GM06990 (cell line): Measurements from ENCODE around the gene FHOD3.

ENCODE experiments used
- DNase-seq: peaks from one replicate; pipeline ENCODE4 v3.0.0-alpha.2; 2011; ENCODE audit not compliant: insufficient read length; ENCODE audit errors: extremely low read depth
- H3K27me3 ChIP-seq: replicated peaks from 2 replicates; pipeline ENCODE4 v1.6.0; 2011; ENCODE audit warnings: low read length; ENCODE audit not compliant: control insufficient read depth, insufficient read depth
- H3K36me3 ChIP-seq: 2 replicates; pipeline ENCODE4 v1.5.1; 2011; ENCODE audit warnings: low read length; ENCODE audit not compliant: control insufficient read depth, insufficient read depth
- H3K4me3 ChIP-seq: replicated peaks from 2 replicates; pipeline ENCODE4 v1.5.1; 2011; ENCODE audit warnings: low read depth, mild to moderate bottlenecking, control low read depth, low read length
- TF ChIP-seq, protein P1 (sequence below): IDR thresholded peaks from 2 replicates; pipeline ENCODE4 v1.5.1; 2011; ENCODE audit warnings: low read length, control low read depth, mild to moderate bottlenecking, inconsistent platforms; ENCODE audit not compliant: insufficient read depth, poor library complexity, severe bottlenecking

FHOD3 gene

DNA sequence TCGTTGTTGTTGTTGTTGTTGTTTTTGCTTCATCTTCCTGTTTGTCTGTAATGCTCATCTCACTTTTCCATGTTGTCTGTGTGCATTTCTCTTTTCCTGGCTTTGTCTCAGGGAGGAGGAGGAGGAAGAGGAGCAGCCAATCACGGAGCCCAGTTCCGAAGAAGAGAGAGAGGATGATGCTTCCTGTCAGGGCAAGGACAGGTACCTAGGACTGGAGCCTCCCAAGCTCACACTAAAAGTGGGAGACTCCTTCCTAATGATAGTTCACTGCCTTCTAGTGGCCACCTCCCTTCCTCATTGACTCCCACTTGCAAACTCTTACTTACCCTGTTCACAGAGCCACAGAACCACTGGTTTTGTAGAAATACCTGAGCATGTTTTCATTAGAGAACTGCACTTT is 351.7 kb downstream of the FHOD3 start:
- TF ChIP-seq, protein P1, sequence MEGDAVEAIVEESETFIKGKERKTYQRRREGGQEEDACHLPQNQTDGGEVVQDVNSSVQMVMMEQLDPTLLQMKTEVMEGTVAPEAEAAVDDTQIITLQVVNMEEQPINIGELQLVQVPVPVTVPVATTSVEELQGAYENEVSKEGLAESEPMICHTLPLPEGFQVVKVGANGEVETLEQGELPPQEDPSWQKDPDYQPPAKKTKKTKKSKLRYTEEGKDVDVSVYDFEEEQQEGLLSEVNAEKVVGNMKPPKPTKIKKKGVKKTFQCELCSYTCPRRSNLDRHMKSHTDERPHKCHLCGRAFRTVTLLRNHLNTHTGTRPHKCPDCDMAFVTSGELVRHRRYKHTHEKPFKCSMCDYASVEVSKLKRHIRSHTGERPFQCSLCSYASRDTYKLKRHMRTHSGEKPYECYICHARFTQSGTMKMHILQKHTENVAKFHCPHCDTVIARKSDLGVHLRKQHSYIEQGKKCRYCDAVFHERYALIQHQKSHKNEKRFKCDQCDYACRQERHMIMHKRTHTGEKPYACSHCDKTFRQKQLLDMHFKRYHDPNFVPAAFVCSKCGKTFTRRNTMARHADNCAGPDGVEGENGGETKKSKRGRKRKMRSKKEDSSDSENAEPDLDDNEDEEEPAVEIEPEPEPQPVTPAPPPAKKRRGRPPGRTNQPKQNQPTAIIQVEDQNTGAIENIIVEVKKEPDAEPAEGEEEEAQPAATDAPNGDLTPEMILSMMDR = no peak
- H3K4me3 ChIP-seq = no peak overlapping the region
- no peaks in the 10 kb centered on the region for H3K36me3 ChIP-seq
- no peaks in the 10 kb centered on the region for H3K27me3 ChIP-seq
- no peak for DNase-seq

DNA sequence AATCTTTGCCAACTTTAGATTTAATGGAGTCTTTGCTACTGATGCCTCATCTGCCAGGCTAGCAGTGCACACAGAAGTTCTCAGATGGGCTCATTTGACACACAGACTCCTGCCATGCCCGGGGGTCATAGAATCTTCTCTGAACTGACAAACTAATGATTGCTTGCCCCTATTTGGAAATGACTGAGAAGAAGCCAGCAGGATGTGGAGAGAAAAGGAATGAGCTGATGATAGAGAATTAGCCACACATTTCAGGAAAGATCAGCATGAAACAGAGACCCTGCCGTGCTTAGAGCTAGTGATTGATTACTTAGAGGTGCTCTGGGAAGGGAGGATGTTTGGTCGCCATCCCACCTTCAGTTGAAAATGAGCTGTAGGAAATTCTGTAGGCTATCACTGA is 352.8 kb downstream of the FHOD3 start:
- TF ChIP-seq, protein P1 = no peak
- Histone ChIP-seq H3K27me3 (no peaks in the 10 kb centered on the region), H3K4me3 (no peak overlapping the region), H3K36me3 (no peaks in the 10 kb centered on the region)
- DNase-seq = no peak

DNA sequence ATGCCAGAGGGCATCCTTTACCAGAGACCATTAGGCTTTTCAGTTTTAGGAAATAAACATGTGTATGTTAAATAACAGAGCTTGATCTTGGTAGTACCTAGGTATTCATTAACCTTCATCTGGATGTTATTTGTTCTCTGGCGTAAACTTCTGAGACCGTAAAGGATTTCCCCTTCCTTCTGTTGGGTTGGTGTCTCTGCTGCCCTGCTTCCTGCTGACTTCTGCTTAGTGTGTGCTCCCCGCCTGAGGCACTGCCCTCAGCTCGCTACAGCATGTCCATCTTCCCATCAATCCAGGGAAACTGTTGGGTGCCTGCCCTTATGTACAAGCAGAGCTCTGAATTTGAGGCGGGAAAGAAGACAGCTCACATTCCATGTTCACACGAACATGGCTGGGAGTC is 353.4 kb downstream of the FHOD3 start:
- DNase-seq = no peak
- TF ChIP-seq, protein P1 = no peak
- Histone ChIP-seq H3K36me3 (no peaks in the 10 kb centered on the region), H3K27me3 (no peaks in the 10 kb centered on the region), H3K4me3 (no peak overlapping the region)

DNA sequence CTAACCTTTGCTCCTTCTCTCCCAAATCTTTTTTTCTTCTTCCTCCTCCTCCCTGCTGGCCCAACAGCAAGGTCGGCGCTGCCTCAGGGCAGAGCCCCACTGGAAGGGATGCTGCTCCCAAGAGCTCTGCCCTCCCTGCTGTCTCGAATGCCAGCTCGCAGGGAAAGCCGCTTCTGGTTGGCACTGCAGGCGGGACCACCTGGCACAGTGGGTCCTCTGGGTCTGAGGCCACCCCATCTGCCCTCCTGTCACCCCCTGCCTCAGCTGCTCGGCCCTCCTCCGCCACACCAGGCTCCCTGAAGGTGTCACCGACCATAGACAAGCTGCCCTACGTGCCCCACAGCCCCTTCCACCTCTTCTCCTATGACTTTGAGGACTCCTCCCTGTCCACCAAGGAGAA is 355.0 kb downstream of the FHOD3 start:
- TF ChIP-seq, protein P1 = no peak
- no peak overlapping the region for H3K4me3 ChIP-seq
- H3K27me3 ChIP-seq = no peaks in the 10 kb centered on the region
- no peak for DNase-seq
- no peaks in the 10 kb centered on the region for H3K36me3 ChIP-seq

DNA sequence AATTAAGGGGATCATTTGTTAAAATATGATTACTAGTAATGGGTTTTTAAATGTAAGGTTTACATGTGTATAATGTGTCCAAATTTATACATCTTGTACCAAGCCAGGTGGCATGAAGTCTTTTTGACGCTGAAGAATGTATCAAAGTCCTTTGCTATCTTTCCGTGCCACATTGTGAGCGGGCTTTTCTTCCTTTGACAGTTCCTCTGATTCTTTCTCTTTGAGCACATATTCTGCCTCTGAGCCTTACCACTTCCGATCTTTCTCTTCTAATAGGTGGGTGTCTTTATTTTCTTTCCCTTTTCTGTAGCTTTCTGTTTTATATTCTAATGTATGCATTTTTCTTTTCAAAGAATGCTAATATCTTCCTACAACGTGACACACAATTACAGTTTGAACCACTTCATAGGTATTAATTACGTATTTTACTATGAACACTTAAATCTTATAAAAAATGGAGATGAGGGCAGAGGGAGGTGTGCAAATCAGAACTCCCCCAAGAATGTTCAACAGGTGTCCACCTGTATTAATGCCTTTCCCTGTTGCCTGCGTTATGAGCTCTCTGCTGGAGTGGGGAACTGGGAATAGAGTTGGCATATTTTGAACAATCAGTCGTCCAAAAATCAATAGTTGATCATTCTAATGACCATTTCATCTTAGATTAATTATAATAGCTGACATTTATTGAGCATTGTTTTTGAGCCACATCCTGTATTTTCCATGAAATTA is 355.8 kb downstream of the FHOD3 start:
- no peak for DNase-seq
- Histone ChIP-seq H3K36me3 (no peaks in the 10 kb centered on the region), H3K27me3 (no peaks in the 10 kb centered on the region), H3K4me3 (no peak overlapping the region)
- TF ChIP-seq, protein P1 = no peak

DNA sequence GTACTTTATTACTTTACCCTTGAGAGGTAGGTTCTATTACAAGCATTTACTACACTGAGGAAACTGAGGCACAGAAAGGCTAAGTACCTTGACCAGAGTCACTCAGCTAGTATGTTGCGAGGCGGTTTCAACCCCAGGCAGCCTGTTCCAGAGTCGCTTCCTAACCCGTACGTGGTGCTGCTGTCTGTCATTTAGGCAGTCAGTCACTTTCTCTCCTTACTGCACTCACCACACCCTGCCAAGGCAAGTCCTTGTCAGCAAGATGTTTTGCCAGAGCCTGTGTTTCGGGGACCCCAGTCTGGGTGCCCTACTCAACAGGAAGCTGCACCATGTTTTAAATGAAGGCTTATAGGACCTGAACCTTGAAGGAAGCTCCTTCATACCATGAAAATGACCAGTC is 356.4 kb downstream of the FHOD3 start:
- H3K4me3 ChIP-seq = no peak overlapping the region
- no peaks in the 10 kb centered on the region for H3K27me3 ChIP-seq
- no peak for DNase-seq
- H3K36me3 ChIP-seq = no peaks in the 10 kb centered on the region; the same call in 1 of the 2 replicates
- TF ChIP-seq, protein P1 = no peak
